HCT116 (cell line): ENCODE data around the gene ATG14. TPM values are rescaled to one million over a fixed set of nuclear protein-coding genes. Genes with fewer than 3 reads are reported as not detected.

Source experiments
- ATAC-seq: fragments of 200-7000 bp; cut with Tn5 transposase; 2 replicates; pipeline ENCODE4 v1.9.1; 2020; ENCODE audit warnings: mild to moderate bottlenecking, moderate library complexity
- BruUV-seq: library from RNA; stranded (reverse); fragments of 400-500 nt; replicated peaks from 2 replicates; lab custom pipeline; 2021; lab: Mats Ljungman, UMichigan
- CTCF ChIA-PET: fragments of 300-600 bp; sonication (Branson Sonifier 250); formaldehyde crosslinking; loops from one replicate; lab custom pipeline; 2021; ENCODE audit warnings: antibody characterized with exemption; lab: Charles Lee
- POLR2A ChIA-PET: fragments of 300-600, 350-600 bp; sonication (Branson Sonifier 250); formaldehyde crosslinking; loops from one replicate; lab custom pipeline; 2021; ENCODE audit warnings: antibody characterized with exemption; lab: Charles Lee
- RAD21 ChIA-PET, 2 experiments: fragments of 300-600 bp; sonication (Branson Sonifier 250); formaldehyde crosslinking; loops; one replicate each; lab custom pipeline; 2023; ENCODE audit warnings: low total read pairs in 2 of 2; ENCODE audit not compliant: uncharacterized antibody in 2 of 2, unreplicated experiment in 2 of 2, low non-redundant PET in 1 of 2; lab: Charles Lee
- DNase-seq: peaks from one replicate; pipeline ENCODE4 v3.0.0-alpha.2; 2010; ENCODE audit warnings: low read depth, low spot score
- H2AFZ ChIP-seq: fragments of 200-600 bp; shearing (Covaris generic), sonication (generic); 2 replicates; pipeline ENCODE4 v1.6.1; 2017; ENCODE audit warnings: low read depth, mixed run types, mixed read lengths, antibody characterized with exemption, low read length; ENCODE audit not compliant: poor library complexity, severe bottlenecking
- H3K27ac ChIP-seq: 2 replicates; pipeline ENCODE4 v1.5.1; 2012; ENCODE audit warnings: low read depth, low read length
- H3K27me3 ChIP-seq: fragments of 200-600 bp; sonication (generic); 2 replicates; pipeline ENCODE4 v1.6.1; 2016; ENCODE audit warnings: mixed run types, low read length, mixed read lengths; ENCODE audit not compliant: insufficient read depth
- H3K36me3 ChIP-seq, 2 experiments: fragments of 200-500 bp in 1 of 2; fragments of 200-600 bp in 1 of 2; sonication (Bioruptor generic) in 1 of 2; sonication (generic) in 1 of 2; 2 replicates each; pipeline versions ENCODE4 v1.5.1 to v1.6.1; 2014 to 2016; ENCODE audit warnings: low read length in 2 of 2, inconsistent platforms in 1 of 2, mixed read lengths in 1 of 2, mixed run types in 1 of 2; ENCODE audit not compliant: insufficient read depth in 2 of 2, control insufficient read depth in 1 of 2
- H3K4me1 ChIP-seq, 2 experiments: fragments of 200-600 bp in 1 of 2; sonication (generic) in 1 of 2; 2 replicates each; pipeline versions ENCODE4 v1.5.1 to v1.6.1; 2012 to 2017; ENCODE audit warnings: low read length in 2 of 2, inconsistent platforms in 1 of 2, mild to moderate bottlenecking in 1 of 2, mixed read lengths in 1 of 2, mixed run types in 1 of 2, moderate library complexity in 1 of 2; ENCODE audit not compliant: insufficient read depth in 2 of 2, control insufficient read depth in 1 of 2
- H3K4me2 ChIP-seq: fragments of 200-600 bp; sonication (generic); 2 replicates; pipeline ENCODE4 v1.6.1; 2017; ENCODE audit warnings: mixed run types, low read length, mixed read lengths
- H3K4me3 ChIP-seq, 2 experiments: fragments of 200-600 bp in 1 of 2; sonication (generic) in 1 of 2; replicated peaks in 1 of 2; 2 replicates each; pipeline ENCODE4 v1.5.1; 2011 to 2016; ENCODE audit warnings: low read length in 2 of 2, control low read depth in 1 of 2, low read depth in 1 of 2, mild to moderate bottlenecking in 1 of 2, mixed read lengths in 1 of 2, mixed run types in 1 of 2
- H3K79me2 ChIP-seq: fragments of 200-600 bp; sonication (generic); 2 replicates; pipeline ENCODE4 v1.6.1; 2017; ENCODE audit warnings: mild to moderate bottlenecking, mixed run types, low read length, moderate library complexity, mixed read lengths; ENCODE audit not compliant: insufficient read depth
- H3K9ac ChIP-seq: fragments of 200-600 bp; sonication (generic); 2 replicates; pipeline ENCODE4 v1.6.1; 2016; ENCODE audit warnings: low read length, mixed read lengths
- H3K9me2 ChIP-seq: fragments of 200-600 bp; sonication (generic), shearing (Covaris generic); 2 replicates; pipeline ENCODE4 v1.6.1; 2017; ENCODE audit warnings: mixed run types, mild to moderate bottlenecking, moderate library complexity; ENCODE audit not compliant: insufficient read depth
- H3K9me3 ChIP-seq, 2 experiments: fragments of 200-500 bp in 1 of 2; fragments of 200-600 bp in 1 of 2; sonication (Bioruptor generic) in 1 of 2; sonication (generic) in 1 of 2; 2 replicates each; pipeline ENCODE4 v1.6.1; 2014 to 2017; ENCODE audit warnings: low read length in 2 of 2, mixed read lengths in 2 of 2, inconsistent platforms in 1 of 2, low read depth in 1 of 2, mild to moderate bottlenecking in 1 of 2, mixed run types in 1 of 2, moderate library complexity in 1 of 2; ENCODE audit not compliant: control insufficient read depth in 1 of 2, insufficient read depth in 1 of 2
- H4K20me1 ChIP-seq: fragments of 200-600 bp; sonication (generic), shearing (Covaris generic); 2 replicates; pipeline ENCODE4 v1.6.1; 2017; ENCODE audit warnings: mixed run types, mild to moderate bottlenecking, moderate library complexity; ENCODE audit not compliant: insufficient read depth
- ATF3 ChIP-seq: IDR thresholded peaks from 2 replicates; pipeline ENCODE4 v1.6.1; 2012
- CBX3 ChIP-seq: IDR thresholded peaks from 2 replicates; pipeline ENCODE4 v1.6.1; 2012; ENCODE audit warnings: low read depth
- CEBPB ChIP-seq: IDR thresholded peaks from 2 replicates; pipeline ENCODE4 v1.6.1; 2012; ENCODE audit warnings: low read depth
- CTCF ChIP-seq, 3 experiments: fragments of 200-600 bp in 1 of 3; sonication (generic) in 1 of 3; IDR thresholded peaks in 2 of 3; conservative IDR thresholded peaks in 1 of 3; 2 replicates each; pipeline ENCODE4 v1.5.1; 2012 to 2017; ENCODE audit warnings: low read depth in 2 of 3, low read length in 2 of 3, antibody characterized with exemption in 1 of 3, borderline replicate concordance in 1 of 3, control low read depth in 1 of 3, mild to moderate bottlenecking in 1 of 3, mixed read lengths in 1 of 3, mixed run types in 1 of 3, moderate library complexity in 1 of 3; ENCODE audit not compliant: insufficient read depth in 1 of 3
- EGR1 ChIP-seq: IDR thresholded peaks from 2 replicates; pipeline ENCODE4 v1.6.1; 2012; ENCODE audit warnings: low read depth
- ELF1 ChIP-seq: IDR thresholded peaks from 2 replicates; pipeline ENCODE4 v1.6.1; 2012; ENCODE audit warnings: low read depth, borderline replicate concordance
- EZH2 ChIP-seq: fragments of 200-600 bp; sonication (generic); IDR thresholded peaks from 2 replicates; pipeline ENCODE4 v1.6.1; 2017; ENCODE audit warnings: antibody characterized with exemption, mixed run types
- EZH2phosphoT487 ChIP-seq: fragments of 200-600 bp; IDR thresholded peaks from 2 replicates; pipeline ENCODE4 v1.6.1; 2018; ENCODE audit warnings: antibody characterized with exemption, borderline replicate concordance
- MAX ChIP-seq: IDR thresholded peaks from 2 replicates; pipeline ENCODE4 v1.6.1; 2012
- POLR2A ChIP-seq: IDR thresholded peaks from 2 replicates; pipeline ENCODE4 v1.7.0; 2011; ENCODE audit warnings: borderline replicate concordance; ENCODE audit not compliant: insufficient read depth, insufficient read length; ENCODE audit errors: extremely low read depth
- POLR2AphosphoS5 ChIP-seq: IDR thresholded peaks from 2 replicates; pipeline ENCODE4 v1.6.1; 2011; ENCODE audit warnings: mild to moderate bottlenecking, low read depth, low read length, moderate library complexity
- RAD21 ChIP-seq: IDR thresholded peaks from 2 replicates; pipeline ENCODE4 v1.6.1; 2012; ENCODE audit warnings: low read depth, mild to moderate bottlenecking
- REST ChIP-seq: IDR thresholded peaks from 2 replicates; pipeline ENCODE4 v1.6.1; 2012; ENCODE audit warnings: low read depth
- SIN3A ChIP-seq: IDR thresholded peaks from 2 replicates; pipeline ENCODE4 v1.6.1; 2012; ENCODE audit warnings: low read depth
- SP1 ChIP-seq: IDR thresholded peaks from 2 replicates; pipeline ENCODE4 v1.6.1; 2012; ENCODE audit warnings: low read depth
- SRF ChIP-seq: IDR thresholded peaks from 2 replicates; pipeline ENCODE4 v1.6.1; 2012; ENCODE audit warnings: low read depth
- TCF7L2 ChIP-seq: IDR thresholded peaks from 2 replicates; pipeline ENCODE4 v1.7.0; 2011; ENCODE audit warnings: borderline replicate concordance, inconsistent platforms; ENCODE audit not compliant: insufficient read depth, insufficient read length; ENCODE audit errors: extremely low read depth
- YY1 ChIP-seq: IDR thresholded peaks from 2 replicates; pipeline ENCODE4 v1.6.1; 2011; ENCODE audit warnings: low read length, low read depth, moderate library complexity, mild to moderate bottlenecking; ENCODE audit not compliant: insufficient replicate concordance; ENCODE audit errors: extremely low read depth
- ZBTB33 ChIP-seq: IDR thresholded peaks from 2 replicates; pipeline ENCODE4 v1.6.1; 2011; ENCODE audit warnings: mild to moderate bottlenecking, low read length, moderate library complexity; ENCODE audit not compliant: insufficient replicate concordance; ENCODE audit errors: extremely low read depth
- ZNF274 ChIP-seq: fragments of 200-500 bp; sonication (Bioruptor generic); IDR thresholded peaks from 2 replicates; pipeline ENCODE4 v1.6.1; 2014; ENCODE audit warnings: mild to moderate bottlenecking, low read depth, low read length, inconsistent platforms
- intact Hi-C: fragments of 100-400 bp; cut with micrococcal nuclease; formaldehyde crosslinking; loops from 2 replicates; pipeline ENCODE4 v1.10.0; 2022
- total RNA-seq: library from RNA; stranded (reverse); gene quantifications from one replicate; pipeline ENCODE4 v1.2.1, GENCODE V29; 2021; ENCODE audit not compliant: unreplicated experiment

ATG14 gene
- total RNA-seq, 1 experiment from 2014 or later = 9.9 TPM

- Histone ChIP-seq H3K4me2 (no peak overlapping the region), H3K27me3 (no peaks in the 10 kb centered on the region), H3K9me3 (no peaks in the 10 kb centered on the region), H3K27ac (no peak overlapping the region), H3K79me2 (no peaks in the 10 kb centered on the region), H3K4me1 (no peaks in the 10 kb centered on the region), H3K9ac (no peak overlapping the region), H3K9me2 (no peaks in the 10 kb centered on the region), H3K36me3 (no peaks in the 10 kb centered on the region), H3K4me3 (no peak overlapping the region), H2AFZ (no peak overlapping the region), H4K20me1 (no peaks in the 10 kb centered on the region)
- CTCF ChIA-PET = interaction anchor here (1.1 kb wide), 1 partner anchor 10 kb away, joined by 5 read pairs; no protein-coding TSS in a partner anchor
- POLR2A ChIA-PET = no interaction called here
- TF ChIP-seq MAX (no peak), CBX3 (no peak), ATF3 (no peak), EZH2phosphoT487 (no peak), CTCF (IDR thresholded peaks at IDR 0.05 in 2 of 3, conservative IDR thresholded peaks at IDR 0.05 in 1 of 3; ENCODE audit: borderline replicate concordance in 1 of 3, insufficient read depth in 1 of 3, low read depth in 2 of 3, low read length in 2 of 3) (no peak), EGR1 (no peak), SIN3A (no peak), ZNF274 (no peak), EZH2 (no peak), REST (no peak), ELF1 (no peak), SP1 (no peak), POLR2A (no peak), RAD21 (no peak), SRF (no peak), ZBTB33 (no peak), TCF7L2 (no peak), CEBPB (no peak), YY1 (no peak), POLR2AphosphoS5 (no peak)
- BruUV-seq = no TSS peak
- DNase-seq (no peak), ATAC-seq (no peak)
- RAD21 ChIA-PET = no interaction called here
- intact Hi-C loops = no loop called here
These were observed 6.8 kb upstream of the ATG14 start for GRCh38 chr14:55418411-55418810.
